ENCODE results near the gene HCFC1R1. TPM values are rescaled to one million over a fixed set of nuclear protein-coding genes. Genes with fewer than 3 reads are reported as not detected.

The HCFC1R1 gene
- total RNA-seq, 1 experiment from 2014 or later: 60.0 TPM

DNA sequence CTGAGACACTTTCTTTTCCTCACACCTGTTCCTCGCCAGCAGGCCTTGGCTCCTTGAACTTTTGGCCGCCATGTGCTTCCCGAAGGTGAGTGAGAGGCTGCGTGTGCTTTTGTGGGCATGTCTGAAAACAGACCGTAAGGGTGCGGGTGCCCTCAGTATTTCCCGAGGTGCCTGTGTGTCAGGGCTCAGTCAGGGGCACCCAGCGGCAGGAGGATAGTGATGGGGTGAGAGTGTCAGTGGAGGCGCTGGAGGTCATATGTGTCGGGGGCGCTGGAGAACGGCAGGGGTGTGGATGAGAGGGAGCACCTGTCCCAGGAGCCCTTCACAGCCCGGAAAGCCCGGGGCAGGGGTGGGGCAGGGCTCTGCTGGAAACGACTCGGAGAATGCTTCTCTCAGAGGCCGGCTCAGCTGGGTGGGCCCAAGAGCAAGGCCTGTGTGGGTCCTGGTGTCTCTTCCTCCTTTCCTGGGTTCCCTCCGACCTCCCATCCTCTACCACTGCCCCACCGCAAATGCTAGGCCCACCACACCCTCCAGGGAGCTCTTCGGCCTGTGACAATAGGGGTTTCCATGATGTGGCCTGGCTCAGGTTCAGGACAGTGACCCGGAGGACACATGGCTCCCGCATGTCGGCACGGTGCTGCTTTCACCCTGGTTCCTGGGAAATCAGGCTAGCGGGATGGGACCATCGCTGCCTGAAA, 42.1 kb upstream of the HCFC1R1 start:
- RAD21 ChIA-PET (ENCODE audit: low non-redundant PET in 1 of 2, low total read pairs in 2 of 2, uncharacterized antibody in 2 of 2, unreplicated experiment in 2 of 2): no interaction called here
- CTCF ChIA-PET: no interaction called here
- intact Hi-C loops (cut with micrococcal nuclease): no loop called here
- Histone ChIP-seq H3K27ac (ENCODE audit: low read depth, low read length) (no peak overlapping the region; the same call in 1 of the 2 replicates), H3K4me2 (ENCODE audit: low read length) (peak overlapping the region; percentile 3; the same call in 1 of the 2 replicates), H3K9me2 (ENCODE audit: insufficient read depth) (no peaks in the 10 kb centered on the region), H3K4me3 (replicated peaks in 1 of 2; ENCODE audit: low read depth in 1 of 2, low read length in 2 of 2) (peak overlapping the region; percentile 6 to 18; a peak in 2 of 4 replicates), H3K27me3 (ENCODE audit: insufficient read depth, low read length) (no peaks in the 10 kb centered on the region), H3K36me3 (ENCODE audit: control insufficient read depth in 1 of 2, insufficient read depth in 2 of 2, low read length in 2 of 2) (no peaks in the 10 kb centered on the region), H3K9ac (ENCODE audit: low read length) (peak overlapping the region; percentile 17; the same call in 1 of the 2 replicates), H3K79me2 (ENCODE audit: insufficient read depth, low read length) (no peaks in the 10 kb centered on the region), H3K4me1 (ENCODE audit: control insufficient read depth in 1 of 2, insufficient read depth in 2 of 2, low read length in 2 of 2) (peaks cover 0 to 13% of the 10 kb centered on the region in 2 experiments; a peak in 1 of 4 replicates), H2AFZ (ENCODE audit: low read depth, low read length, poor library complexity, severe bottlenecking) (no peak overlapping the region), H4K20me1 (ENCODE audit: insufficient read depth) (no peaks in the 10 kb centered on the region), H3K9me3 (ENCODE audit: control insufficient read depth in 1 of 2, insufficient read depth in 1 of 2, low read depth in 1 of 2, low read length in 2 of 2) (no peaks in the 10 kb centered on the region)
- DNase-seq (ENCODE audit: low read depth, low spot score) (no peak), ATAC-seq (no peak)
- BruUV-seq (replicated peaks): no TSS peak
- no peak for TF ChIP-seq ELF1 (IDR thresholded peaks at IDR 0.05; ENCODE audit: borderline replicate concordance, low read depth)
- TF ChIP-seq POLR2A (IDR thresholded peaks at IDR 0.05; ENCODE audit: borderline replicate concordance, extremely low read depth, insufficient read depth, insufficient read length): no peak
- no peak for TF ChIP-seq EGR1 (IDR thresholded peaks at IDR 0.05; ENCODE audit: low read depth)
- no peak for TF ChIP-seq ZNF274 (IDR thresholded peaks at IDR 0.05; ENCODE audit: low read depth, low read length)
- TF ChIP-seq YY1 (IDR thresholded peaks at IDR 0.05; ENCODE audit: extremely low read depth, insufficient replicate concordance, low read depth, low read length): no peak
- no peak for TF ChIP-seq JUND (IDR thresholded peaks at IDR 0.05)
- POLR2A ChIA-PET: no interaction called here

DNA sequence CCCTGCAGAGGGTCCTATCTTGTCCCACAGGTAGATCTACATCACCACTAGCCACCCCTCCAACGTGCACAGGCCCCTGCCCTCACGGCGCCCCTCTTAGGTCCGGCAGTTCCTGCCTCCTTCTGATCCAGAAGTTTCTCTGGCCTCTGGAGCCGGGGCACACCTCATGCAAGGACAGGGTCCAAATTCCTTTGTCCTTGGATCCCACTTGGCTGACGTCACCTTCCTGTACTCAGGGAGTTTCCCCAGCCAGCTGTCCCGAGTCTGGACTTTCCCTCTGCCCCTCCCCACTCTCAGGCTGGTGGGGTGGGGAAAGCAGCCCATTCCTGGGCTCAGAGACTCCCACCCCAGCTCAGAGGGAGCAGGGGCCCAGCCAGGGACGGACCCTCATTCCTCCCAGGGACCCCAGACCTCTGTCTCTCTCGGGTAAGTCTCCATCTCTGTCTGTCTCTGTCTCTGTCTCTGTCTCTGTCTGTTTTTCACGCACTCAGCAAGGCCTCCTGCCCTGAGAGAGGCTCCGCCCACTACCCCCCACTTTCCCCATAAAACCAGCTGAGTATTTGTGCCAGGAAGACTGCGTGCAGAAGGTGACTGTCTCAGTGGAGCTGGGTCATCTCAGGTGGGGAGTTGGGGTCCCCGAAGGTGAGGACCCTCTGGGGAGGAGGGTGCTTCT, 41.5 kb upstream of the HCFC1R1 start, which contains the start of gene IL32:
Gene IL32, plus strand, starts transcription at position 572 of the 673 bp plus-strand sequence. CDS start 172 bp downstream, outside the sequence.
- H3K9ac ChIP-seq (ENCODE audit: low read length): peak within 1 kb of the TSS; percentile 17; the same call in 1 of the 2 replicates
- ATAC-seq: peak; percentile 33; the same call in 1 of the 2 replicates
- CTCF ChIA-PET: no interaction called here
- no peaks in the 10 kb centered on the region for H3K9me3 ChIP-seq (ENCODE audit: control insufficient read depth in 1 of 2, insufficient read depth in 1 of 2, low read depth in 1 of 2, low read length in 2 of 2)
- no peak for DNase-seq (ENCODE audit: low read depth, low spot score)
- intact Hi-C loops (cut with micrococcal nuclease): no loop called here
- no peaks in the 10 kb centered on the region for H3K27me3 ChIP-seq (ENCODE audit: insufficient read depth, low read length)
- peak within 1 kb of the TSS; percentile 3; the same call in 1 of the 2 replicates for H3K4me2 ChIP-seq (ENCODE audit: low read length)
- BruUV-seq (replicated peaks): TSS peak; percentile 51
- POLR2A ChIA-PET: no interaction called here
- no peaks in the 10 kb centered on the region for H3K79me2 ChIP-seq (ENCODE audit: insufficient read depth, low read length)
- peak within 1 kb of the TSS; percentile 6 to 18; a peak in 2 of 4 replicates for H3K4me3 ChIP-seq (replicated peaks in 1 of 2; ENCODE audit: low read depth in 1 of 2, low read length in 2 of 2)
- no peaks in the 10 kb centered on the region for H3K9me2 ChIP-seq (ENCODE audit: insufficient read depth)
- H3K36me3 ChIP-seq (ENCODE audit: control insufficient read depth in 1 of 2, insufficient read depth in 2 of 2, low read length in 2 of 2): no peaks in the 10 kb centered on the region
- TF ChIP-seq SRF (IDR thresholded peaks at IDR 0.05; ENCODE audit: low read depth) (no peak), CBX3 (IDR thresholded peaks at IDR 0.05; ENCODE audit: low read depth) (no peak), CEBPB (IDR thresholded peaks at IDR 0.05; ENCODE audit: low read depth) (no peak)
- TF ChIP-seq, protein P1, sequence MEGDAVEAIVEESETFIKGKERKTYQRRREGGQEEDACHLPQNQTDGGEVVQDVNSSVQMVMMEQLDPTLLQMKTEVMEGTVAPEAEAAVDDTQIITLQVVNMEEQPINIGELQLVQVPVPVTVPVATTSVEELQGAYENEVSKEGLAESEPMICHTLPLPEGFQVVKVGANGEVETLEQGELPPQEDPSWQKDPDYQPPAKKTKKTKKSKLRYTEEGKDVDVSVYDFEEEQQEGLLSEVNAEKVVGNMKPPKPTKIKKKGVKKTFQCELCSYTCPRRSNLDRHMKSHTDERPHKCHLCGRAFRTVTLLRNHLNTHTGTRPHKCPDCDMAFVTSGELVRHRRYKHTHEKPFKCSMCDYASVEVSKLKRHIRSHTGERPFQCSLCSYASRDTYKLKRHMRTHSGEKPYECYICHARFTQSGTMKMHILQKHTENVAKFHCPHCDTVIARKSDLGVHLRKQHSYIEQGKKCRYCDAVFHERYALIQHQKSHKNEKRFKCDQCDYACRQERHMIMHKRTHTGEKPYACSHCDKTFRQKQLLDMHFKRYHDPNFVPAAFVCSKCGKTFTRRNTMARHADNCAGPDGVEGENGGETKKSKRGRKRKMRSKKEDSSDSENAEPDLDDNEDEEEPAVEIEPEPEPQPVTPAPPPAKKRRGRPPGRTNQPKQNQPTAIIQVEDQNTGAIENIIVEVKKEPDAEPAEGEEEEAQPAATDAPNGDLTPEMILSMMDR (IDR thresholded peaks at IDR 0.05 in 2 of 3, conservative IDR thresholded peaks at IDR 0.05 in 1 of 3; ENCODE audit: borderline replicate concordance in 1 of 3, insufficient read depth in 1 of 3, low read depth in 2 of 3, low read length in 2 of 3): no peak
- H2AFZ ChIP-seq (ENCODE audit: low read depth, low read length, poor library complexity, severe bottlenecking): no peak within 1 kb of the TSS
- H4K20me1 ChIP-seq (ENCODE audit: insufficient read depth): no peaks in the 10 kb centered on the region
- no peak within 1 kb of the TSS; the same call in 1 of the 2 replicates for H3K27ac ChIP-seq (ENCODE audit: low read depth, low read length)
- peaks cover 0 to 16% of the 10 kb centered on the region in 2 experiments; a peak in 1 of 4 replicates for H3K4me1 ChIP-seq (ENCODE audit: control insufficient read depth in 1 of 2, insufficient read depth in 2 of 2, low read length in 2 of 2)
- RAD21 ChIA-PET (ENCODE audit: low non-redundant PET in 1 of 2, low total read pairs in 2 of 2, uncharacterized antibody in 2 of 2, unreplicated experiment in 2 of 2): no interaction called here

Data from HCT116 (cell line).